ENCODE data around the gene NUP210.

Gene NUP210

DNA sequence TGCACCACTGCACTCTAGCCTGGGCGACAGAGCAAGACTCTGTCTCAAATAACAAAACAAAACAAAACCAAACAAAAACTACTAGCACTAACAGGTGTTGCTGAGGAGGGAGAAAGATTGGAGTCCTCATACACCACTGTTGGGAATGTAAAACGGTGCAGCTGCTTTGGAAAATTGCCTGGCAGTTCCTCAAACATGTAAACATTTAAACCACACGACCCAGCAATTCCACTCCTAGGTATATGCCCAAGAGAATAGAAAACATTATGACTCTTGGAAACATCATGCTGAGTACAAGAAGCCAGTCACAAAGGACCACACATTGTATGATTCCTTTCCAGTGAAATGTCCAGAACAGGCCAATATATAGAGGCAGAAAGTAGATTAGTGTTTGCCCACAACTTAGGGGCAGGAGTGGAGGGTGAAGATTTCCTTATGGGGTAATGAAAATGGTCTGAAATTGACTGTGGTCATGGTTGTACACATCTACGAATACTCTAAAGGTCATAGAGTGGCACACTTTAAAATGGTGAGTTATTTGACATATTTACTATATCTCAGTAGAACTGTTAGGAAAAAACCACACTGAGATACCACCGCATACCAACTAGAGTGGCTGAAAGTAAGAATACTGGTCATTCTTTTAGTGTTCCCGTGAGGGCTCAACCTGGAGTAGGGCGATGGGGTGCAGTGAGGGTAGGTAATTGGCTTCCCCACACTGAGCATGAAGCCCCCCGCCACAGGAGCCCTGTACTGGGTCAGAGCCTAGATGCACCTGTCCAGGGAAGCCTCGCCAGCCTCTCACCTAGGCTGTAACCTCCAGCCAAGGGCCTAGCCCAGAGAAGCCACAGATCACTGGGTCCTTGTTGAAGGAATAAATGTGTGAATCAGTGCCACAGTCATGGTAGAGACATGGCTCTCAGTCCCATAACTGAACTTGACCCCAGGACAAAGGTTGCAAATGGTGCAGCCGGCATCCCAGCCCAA lies 131.1 kb downstream of the NUP210 start:
- no peak for DNase-seq
- no peak for ATAC-seq

DNA sequence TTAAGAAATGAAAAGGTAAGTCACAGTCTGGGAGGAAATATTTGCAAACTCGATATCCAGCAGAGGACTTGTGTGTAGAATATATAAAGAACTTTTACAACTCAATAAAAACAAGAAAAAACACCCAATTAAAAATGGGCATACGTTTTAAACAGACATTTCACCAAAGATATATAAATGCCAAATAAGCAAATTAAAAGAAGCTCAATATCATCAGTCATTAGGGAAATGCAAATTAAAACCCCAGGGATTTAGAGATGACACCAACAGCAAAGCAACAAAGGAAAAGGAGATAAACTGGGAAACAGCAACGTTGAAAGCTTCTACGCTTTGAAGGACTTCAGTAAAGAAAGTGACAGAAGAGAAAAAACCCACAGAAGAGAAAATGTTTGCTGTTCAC lies 132.3 kb downstream of the NUP210 start:
- ATAC-seq (no peak), DNase-seq (no peak)

GRCh38 chr3:13286873-13287272 lies 133.2 kb downstream of the NUP210 start:
- DNase-seq (no peak), ATAC-seq (no peak)

- DNase-seq (no peak), ATAC-seq (no peak)
These were observed 135.0 kb downstream of the NUP210 start for GRCh38 chr3:13285007-13285567.

- DNase-seq (no peak), ATAC-seq (no peak)
These were observed 136.3 kb downstream of the NUP210 start for GRCh38 chr3:13283877-13284264.

- ATAC-seq: no peak
These were observed 136.9 kb downstream of the NUP210 start for GRCh38 chr3:13282986-13283876.

GRCh38 chr3:13282358-13282985 lies 137.7 kb downstream of the NUP210 start:
- no peak for ATAC-seq
- peak; percentile 14 for DNase-seq

More at GRCh38 chr3:13282986-13283876, 136.9 kb downstream of the NUP210 start:
- peak; percentile 40 for DNase-seq

DNA sequence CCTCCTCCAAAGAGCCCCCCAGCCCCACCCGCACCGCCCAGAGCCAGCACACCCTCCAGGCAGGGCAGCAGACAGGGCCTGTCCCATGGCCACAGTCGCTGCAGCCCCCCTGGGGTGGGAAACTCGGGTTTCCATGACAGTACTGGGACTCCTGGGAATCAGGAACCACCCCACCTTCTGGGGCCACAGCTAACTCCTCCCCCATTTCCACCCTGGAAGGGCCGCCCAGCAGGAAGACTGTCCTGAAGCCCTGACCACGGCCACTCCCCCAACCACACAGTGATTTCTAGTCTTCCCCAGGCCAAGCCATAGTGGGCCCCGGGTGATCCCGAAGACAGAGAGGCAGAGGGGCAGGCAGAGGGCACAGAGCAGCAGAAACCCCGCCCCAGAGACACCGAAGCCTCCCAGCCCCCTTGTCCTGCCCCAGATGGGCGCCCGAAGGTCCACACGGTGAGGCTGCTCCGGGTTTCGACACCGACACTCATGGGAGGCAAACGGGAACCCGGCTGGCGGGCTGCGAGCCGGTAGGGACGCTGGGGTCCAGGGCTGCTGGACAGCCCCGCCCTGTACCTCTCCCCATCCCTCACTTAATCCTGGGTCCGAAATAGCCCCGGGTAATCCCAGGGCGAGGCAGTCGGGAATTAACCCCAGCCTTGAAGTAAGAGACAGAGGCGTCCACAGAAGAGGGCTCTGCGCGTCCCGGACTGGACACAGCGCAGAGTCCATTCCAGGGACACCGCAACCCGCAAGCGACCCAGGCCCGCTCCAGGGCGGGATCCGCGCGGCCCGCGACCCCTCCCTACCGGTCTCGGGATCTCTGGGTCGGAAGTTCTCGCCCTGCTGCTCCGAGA lies 138.4 kb downstream of the NUP210 start:
- DNase-seq (no peak), ATAC-seq (no peak)

DNA sequence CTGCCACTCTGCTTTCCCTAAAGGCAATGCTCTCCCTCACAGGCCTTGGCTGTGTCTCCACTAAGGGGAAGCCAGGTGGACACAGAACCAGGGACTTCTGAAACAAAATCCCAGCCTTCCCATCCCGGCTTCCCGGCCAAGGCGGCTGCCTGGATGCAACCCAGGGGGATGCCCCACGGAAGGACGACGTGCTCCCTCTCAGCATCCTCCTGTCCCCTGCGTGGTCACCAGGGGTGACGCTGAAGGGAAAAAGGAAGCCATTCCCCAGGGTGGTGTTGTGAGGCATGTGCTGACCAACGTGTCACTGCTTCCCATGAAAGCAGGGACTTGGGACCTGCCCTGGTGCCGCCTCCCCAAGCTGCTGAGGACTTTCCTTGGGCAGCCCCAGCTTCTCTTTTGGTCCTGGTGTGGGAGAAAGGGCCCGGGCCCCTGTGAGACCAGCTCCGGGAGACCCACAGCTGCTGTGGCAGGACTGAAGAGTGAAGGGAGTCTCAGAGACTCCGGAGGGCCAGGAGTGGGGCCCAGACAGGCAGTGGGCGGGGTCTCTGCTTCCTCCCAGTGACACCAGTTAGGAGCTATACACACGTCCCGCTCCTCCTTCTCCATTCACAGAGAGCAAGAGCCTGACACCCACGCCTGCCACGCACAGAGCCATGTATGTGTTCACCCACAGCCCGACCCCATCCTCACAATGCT lies 139.2 kb downstream of the NUP210 start:
- DNase-seq (no peak), ATAC-seq (no peak)

GRCh38 chr3:13280122-13280790 lies 139.9 kb downstream of the NUP210 start:
- no peak for ATAC-seq
- no peak for DNase-seq

GRCh38 chr3:13279532-13279910 lies 140.6 kb downstream of the NUP210 start:
- DNase-seq: no peak
- no peak for ATAC-seq

- ATAC-seq (no peak), DNase-seq (no peak)
These were observed 141.2 kb downstream of the NUP210 start for GRCh38 chr3:13278783-13279531.

DNA sequence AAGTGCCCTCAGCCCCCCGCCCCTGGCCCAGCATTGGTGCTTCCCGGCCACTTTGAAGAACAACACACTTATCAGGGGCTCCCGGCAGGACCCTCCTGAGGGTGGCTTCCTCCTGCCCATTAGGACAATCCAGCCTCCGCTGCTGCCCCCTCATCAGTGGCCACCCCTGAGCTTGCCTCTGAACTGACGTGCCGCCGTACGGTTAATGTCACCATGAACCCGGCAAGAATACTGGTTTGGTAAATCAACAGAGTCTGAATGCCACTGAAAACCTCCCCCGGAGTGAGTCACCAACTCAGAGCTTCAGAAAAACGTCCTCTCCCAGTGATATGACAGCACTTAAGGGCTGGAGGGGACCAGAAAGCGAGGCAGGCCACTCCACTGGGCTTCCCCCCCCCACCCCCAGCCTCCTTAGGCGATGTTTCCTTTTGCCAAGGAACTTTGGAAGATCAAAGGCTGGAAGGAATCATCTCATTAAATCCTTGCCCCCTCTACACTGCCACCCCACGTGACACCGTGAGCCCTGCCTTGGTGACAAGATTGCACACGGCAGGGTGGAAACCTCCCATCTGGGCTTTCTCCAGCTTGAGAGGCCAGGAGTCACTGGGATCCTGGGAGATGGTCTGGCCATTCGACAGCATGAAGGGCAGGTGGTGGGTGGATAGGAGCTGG lies 142.1 kb downstream of the NUP210 start:
- peak; percentile 23 for DNase-seq
- ATAC-seq: no peak

- no peak for DNase-seq
These were observed 142.8 kb downstream of the NUP210 start for GRCh38 chr3:13277196-13277813.

DNA sequence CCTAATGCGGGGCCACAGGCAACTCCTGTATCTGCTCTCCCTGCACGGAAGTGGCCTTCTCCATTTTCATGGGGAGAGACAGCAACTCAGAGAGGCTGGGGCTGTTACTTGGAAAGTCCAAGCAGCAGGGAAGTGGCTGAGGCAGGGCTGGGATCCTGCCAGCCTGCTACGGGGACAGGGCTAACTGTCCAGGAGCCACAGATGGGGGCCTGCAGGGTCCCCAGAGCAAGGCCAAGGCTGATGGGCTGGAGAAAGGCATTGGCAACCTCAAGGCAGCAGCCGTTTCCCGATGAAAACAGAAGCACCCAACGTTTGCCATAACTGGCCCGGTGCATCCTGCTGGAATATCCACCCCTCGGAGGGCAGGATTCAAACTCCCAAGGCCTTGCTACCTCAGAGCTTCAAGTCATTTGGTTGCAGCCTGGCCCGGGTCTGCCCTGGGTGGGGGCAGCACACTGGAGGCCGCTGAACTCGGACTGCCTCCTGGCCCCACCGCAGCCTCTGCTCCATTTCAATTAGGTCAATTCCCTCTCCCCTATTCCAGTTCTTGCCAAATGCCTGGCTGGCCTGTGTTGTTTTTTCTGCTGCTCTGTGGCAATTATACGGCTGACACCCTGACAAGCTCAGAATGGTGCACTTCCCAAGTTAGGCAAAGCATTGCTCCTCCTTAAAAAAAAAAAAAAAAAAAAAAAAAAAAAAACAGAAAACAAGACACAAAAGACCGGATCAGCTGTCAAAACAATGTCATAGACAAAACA lies 143.5 kb downstream of the NUP210 start:
- DNase-seq: no peak
- ATAC-seq: no peak

More at GRCh38 chr3:13277196-13277813, 142.8 kb downstream of the NUP210 start:
- ATAC-seq: no peak

- ATAC-seq: no peak
- DNase-seq: no peak
These were observed 144.6 kb downstream of the NUP210 start for GRCh38 chr3:13275376-13276005.

All from stimulated activated naive CD8-positive, alpha-beta T cell treated with anti-CD3 and anti-CD28 coated beads, Interleukin-15, Interleukin-2, amounts not matched to agents 100 U/mL and 50 U/mL, for 24 hours (primary cell).